HEK293 (cell line): ENCODE measurements around the gene ETNK2.

ENCODE experiments used
- CTCF ChIA-PET: fragments of 350-600 bp; formaldehyde crosslinking; extraction: SDS; loops from one replicate; lab custom pipeline; 2021; ENCODE audit warnings: antibody characterized with exemption; lab: Yijun Ruan, JAX
- POLR2A ChIA-PET: fragments of 300-600 bp; formaldehyde crosslinking; extraction: SDS; loops from one replicate; lab custom pipeline; 2020; ENCODE audit warnings: antibody characterized with exemption, inconsistent platforms; lab: Yijun Ruan, JAX
- H3K27ac ChIP-seq: fragments of 200-500 bp; sonication (Bioruptor generic); 2 replicates; pipeline ENCODE4 v1.5.1; 2014; ENCODE audit warnings: low read depth, low read length, control low read depth, inconsistent platforms; ENCODE audit errors: extremely low read depth
- H3K36me3 ChIP-seq, 2 experiments: fragments of 200-500 bp in 1 of 2; sonication (Bioruptor generic) in 1 of 2; 1 replicate in 1 of 2; 2 replicates in 1 of 2; pipeline ENCODE4 v1.5.1; 2014 to 2017; ENCODE audit warnings: inconsistent platforms in 2 of 2, low read length in 2 of 2; ENCODE audit not compliant: control insufficient read depth in 2 of 2, insufficient read depth in 1 of 2
- H3K4me1 ChIP-seq: fragments of 200-500 bp; sonication (Bioruptor generic); 2 replicates; pipeline ENCODE4 v1.5.1; 2014; ENCODE audit warnings: mild to moderate bottlenecking, low read length, inconsistent platforms; ENCODE audit not compliant: control insufficient read depth, insufficient read depth
- H3K4me3 ChIP-seq: 2 replicates; pipeline ENCODE4 v1.5.1; 2011; ENCODE audit warnings: low read depth, mild to moderate bottlenecking, control low read depth, low read length, moderate library complexity
- H3K9me3 ChIP-seq: fragments of 200-500 bp; sonication (Bioruptor generic); 2 replicates; pipeline ENCODE4 v1.5.1; 2014; ENCODE audit warnings: low read depth, low read length, inconsistent platforms; ENCODE audit not compliant: control insufficient read depth, insufficient read depth
- KLF1 ChIP-seq: fragments of 450-650 bp; formaldehyde crosslinking; IDR thresholded peaks from 2 replicates; pipeline ENCODE4 v1.5.1; 2016; ENCODE audit warnings: missing biosample characterization, missing genetic modification characterization
- OSR2 ChIP-seq: fragments of 450-650 bp; formaldehyde crosslinking; IDR thresholded peaks from 2 replicates; pipeline ENCODE4 v1.5.1; 2016; ENCODE audit warnings: missing biosample characterization, missing genetic modification characterization
- PRDM10 ChIP-seq: fragments of 450-650 bp; formaldehyde crosslinking; IDR thresholded peaks from 2 replicates; pipeline ENCODE4 v1.5.1; 2016; ENCODE audit warnings: missing biosample characterization, missing genetic modification characterization
- SALL2 ChIP-seq: fragments of 450-650 bp; formaldehyde crosslinking; IDR thresholded peaks from 2 replicates; pipeline ENCODE4 v1.5.0; 2017; ENCODE audit warnings: missing biosample characterization, mild to moderate bottlenecking, missing genetic modification characterization, borderline replicate concordance
- SCRT2 ChIP-seq: fragments of 450-650 bp; formaldehyde crosslinking; IDR thresholded peaks from 2 replicates; pipeline ENCODE4 v1.5.1; 2016; ENCODE audit warnings: missing biosample characterization, missing genetic modification characterization
- SETDB1 ChIP-seq: IDR thresholded peaks from one replicate; pipeline ENCODE4 v1.6.1; 2017; ENCODE audit warnings: mild to moderate bottlenecking, low read length, moderate library complexity, mixed read lengths; ENCODE audit not compliant: insufficient read length
- SP2 ChIP-seq: fragments of 450-650 bp; formaldehyde crosslinking; IDR thresholded peaks from 2 replicates; pipeline ENCODE4 v1.5.1; 2016; ENCODE audit warnings: missing biosample characterization, missing genetic modification characterization
- TSHZ1 ChIP-seq: fragments of 450-650 bp; formaldehyde crosslinking; IDR thresholded peaks from 2 replicates; pipeline ENCODE4 v1.5.1; 2016; ENCODE audit warnings: missing biosample characterization, missing genetic modification characterization, borderline replicate concordance
- ZNF184 ChIP-seq: fragments of 450-650 bp; IDR thresholded peaks from 2 replicates; pipeline ENCODE4 v1.5.1; 2018; ENCODE audit warnings: missing biosample characterization, mild to moderate bottlenecking, missing genetic modification characterization
- ZNF202 ChIP-seq: fragments of 450-650 bp; formaldehyde crosslinking; IDR thresholded peaks from 2 replicates; pipeline ENCODE4 v1.5.1; 2016; ENCODE audit warnings: missing biosample characterization, missing genetic modification characterization, borderline replicate concordance
- ZNF404 ChIP-seq: fragments of 450-650 bp; formaldehyde crosslinking; IDR thresholded peaks from 2 replicates; pipeline ENCODE4 v1.5.1; 2017; ENCODE audit warnings: missing biosample characterization, missing genetic modification characterization
- ZNF423 ChIP-seq: fragments of 450-650 bp; formaldehyde crosslinking; IDR thresholded peaks from 2 replicates; pipeline ENCODE4 v1.5.1; 2016; ENCODE audit warnings: missing biosample characterization, missing genetic modification characterization
- ZNF473 ChIP-seq: fragments of 450-650 bp; formaldehyde crosslinking; IDR thresholded peaks from 2 replicates; pipeline ENCODE4 v1.5.1; 2017; ENCODE audit warnings: missing biosample characterization, missing genetic modification characterization
- ZNF501 ChIP-seq: fragments of 450-650 bp; formaldehyde crosslinking; IDR thresholded peaks from 2 replicates; pipeline ENCODE4 v1.5.1; 2016; ENCODE audit warnings: missing biosample characterization, missing genetic modification characterization
- ZNF529 ChIP-seq: fragments of 450-650 bp; formaldehyde crosslinking; IDR thresholded peaks from 2 replicates; pipeline ENCODE4 v1.5.1; 2017; ENCODE audit warnings: missing genetic modification characterization, missing biosample characterization; ENCODE audit not compliant: insufficient replicate concordance
- ZNF600 ChIP-seq: fragments of 450-650 bp; formaldehyde crosslinking; IDR thresholded peaks from 2 replicates; pipeline ENCODE4 v1.5.1; 2016; ENCODE audit warnings: missing biosample characterization, missing genetic modification characterization
- ZNF610 ChIP-seq: fragments of 450-650 bp; formaldehyde crosslinking; IDR thresholded peaks from 2 replicates; pipeline ENCODE4 v1.5.1; 2016; ENCODE audit warnings: missing biosample characterization, missing genetic modification characterization, borderline replicate concordance
- ZNF629 ChIP-seq: fragments of 450-650 bp; formaldehyde crosslinking; IDR thresholded peaks from 2 replicates; pipeline ENCODE4 v1.5.1; 2017; ENCODE audit warnings: missing biosample characterization, missing genetic modification characterization
- ZNF747 ChIP-seq: fragments of 450-650 bp; formaldehyde crosslinking; IDR thresholded peaks from 2 replicates; pipeline ENCODE4 v1.5.1; 2016; ENCODE audit warnings: missing biosample characterization, missing genetic modification characterization
- ZNF777 ChIP-seq: fragments of 450-650 bp; formaldehyde crosslinking; IDR thresholded peaks from 2 replicates; pipeline ENCODE4 v1.5.1; 2017; ENCODE audit warnings: missing biosample characterization, missing genetic modification characterization, borderline replicate concordance
- ZSCAN16 ChIP-seq: fragments of 450-650 bp; formaldehyde crosslinking; IDR thresholded peaks from 2 replicates; pipeline ENCODE4 v1.5.1; 2016; ENCODE audit warnings: missing biosample characterization, missing genetic modification characterization
- TF ChIP-seq, protein P1 (sequence below): fragments of 450-650 bp; formaldehyde crosslinking; IDR thresholded peaks from 2 replicates; pipeline ENCODE4 v1.5.1; 2016; ENCODE audit warnings: missing biosample characterization, missing genetic modification characterization

ETNK2 gene

DNA sequence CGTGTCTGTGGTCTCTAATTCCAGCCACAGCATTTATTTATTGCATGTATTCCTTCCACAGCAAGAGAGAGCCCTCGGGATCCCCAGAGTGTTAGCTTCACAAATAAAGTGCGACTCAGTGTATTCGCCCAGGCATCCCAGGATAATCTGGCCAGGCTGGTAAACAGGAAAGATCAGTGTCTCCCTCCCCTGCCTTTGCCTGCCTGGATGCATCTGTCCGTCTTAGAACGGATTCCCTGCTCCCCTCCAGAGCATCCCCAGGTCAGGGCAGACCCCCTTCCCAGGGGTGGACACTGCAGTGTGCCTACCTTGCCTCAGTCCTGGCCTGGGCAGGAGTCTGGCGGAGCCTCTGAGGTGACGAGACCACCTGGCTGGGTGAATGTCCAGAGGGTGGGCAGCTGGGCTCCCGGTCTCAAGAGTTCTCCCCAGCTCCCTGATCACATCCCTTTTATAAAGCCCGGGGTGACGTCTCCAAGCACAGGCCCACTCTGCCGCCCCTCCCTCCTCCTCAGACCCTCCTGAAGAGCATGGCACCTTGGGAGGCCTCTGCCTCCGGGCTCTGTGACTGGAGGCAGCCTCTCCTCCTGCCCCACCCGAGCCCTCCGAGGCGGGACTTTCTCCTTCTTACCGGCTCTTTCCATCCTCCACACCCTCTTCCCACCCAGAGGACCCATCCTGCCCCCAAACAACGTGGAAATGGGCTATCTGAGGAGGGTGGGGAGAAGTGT, 44.4 kb upstream of the ETNK2 start, which contains the start of gene KISS1:
Gene KISS1 (minus strand): TSS at position 424 of the 728 bp plus-strand sequence. CDS start 3,615 bp downstream, outside the sequence.
- CTCF ChIA-PET, result interaction anchor here (2.0 kb wide), 1 partner anchor 11 kb away, joined by 13 read pairs; no protein-coding TSS in a partner anchor
- Histone ChIP-seq H3K4me1 (no peaks in the 10 kb centered on the region), H3K36me3 (no peaks in the 10 kb centered on the region)
- TF ChIP-seq ZNF202 (tag by site-specific recombination) (no peak), PRDM10 (no peak), ZNF404 (tag by site-specific recombination) (no peak), OSR2 (no peak), SETDB1 (no peak), TSHZ1 (tag by site-specific recombination) (no peak), SP2 (tag by site-specific recombination) (no peak), ZSCAN16 (tag by site-specific recombination) (no peak), SCRT2 (tag by site-specific recombination) (no peak), ZNF501 (tag by site-specific recombination) (no peak)
- TF ChIP-seq, all 188 proteins: peak for 0
- POLR2A ChIA-PET, result no interaction called here
- Histone ChIP-seq H3K9me3 (no peaks in the 10 kb centered on the region), H3K4me3 (no peak within 1 kb of the TSS), H3K27ac (no peak within 1 kb of the TSS)

DNA sequence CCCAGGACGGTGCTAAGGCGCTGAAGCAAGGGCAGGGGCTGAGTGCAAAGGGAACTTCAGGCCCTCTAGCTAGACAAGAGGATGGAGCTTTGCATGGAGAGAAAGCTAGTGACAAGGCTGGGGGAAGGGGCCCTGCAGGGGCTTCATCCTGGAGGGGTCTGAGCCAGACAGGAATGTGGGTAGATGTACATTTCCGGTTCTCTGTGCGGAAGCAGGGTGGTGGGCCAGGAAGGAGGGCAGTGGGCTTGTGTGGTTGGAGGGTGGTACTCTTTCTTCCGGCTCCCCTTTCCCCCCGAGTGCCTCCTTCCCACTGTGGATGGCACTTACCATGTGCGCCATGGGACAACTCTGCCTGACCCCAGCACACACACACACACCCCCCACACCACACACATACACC, 42.9 kb upstream of the ETNK2 start:
- H3K4me3 ChIP-seq, result no peak overlapping the region
- no peak overlapping the region for H3K27ac ChIP-seq
- no peaks in the 10 kb centered on the region for H3K36me3 ChIP-seq
- H3K4me1 ChIP-seq, result no peaks in the 10 kb centered on the region
- ChIA-PET POLR2A (no interaction called here), CTCF (interaction anchor here (1.8 kb wide), 1 partner anchor 12 kb away, joined by 5 read pairs; no protein-coding TSS in a partner anchor)
- TF ChIP-seq ZNF600 (tag by site-specific recombination), result no peak
- no peak for TF ChIP-seq ZNF610 (tag by site-specific recombination)
- no peak for TF ChIP-seq ZNF501 (tag by site-specific recombination)
- TF ChIP-seq ZNF629 (tag by site-specific recombination), result no peak
- no peak for TF ChIP-seq SALL2
- H3K9me3 ChIP-seq, result no peaks in the 10 kb centered on the region

DNA sequence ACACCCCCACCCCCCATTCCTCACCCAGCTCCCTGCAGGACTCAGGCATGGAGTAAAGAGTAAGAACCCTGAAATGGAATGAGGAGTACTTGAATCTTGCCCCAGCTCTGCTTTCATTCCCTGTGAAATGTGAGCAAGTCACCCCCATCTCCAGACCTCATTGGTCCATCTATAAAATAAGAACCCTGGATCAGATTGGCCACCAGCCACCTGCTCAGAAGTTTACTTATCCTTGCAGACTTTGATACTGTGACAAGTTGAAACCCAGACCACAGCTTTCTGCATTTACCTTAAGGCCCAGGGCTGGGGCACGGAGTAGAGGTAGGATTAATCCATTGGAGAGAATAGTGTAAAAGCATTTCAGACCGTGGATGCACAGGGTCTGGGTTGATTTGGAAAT, 42.2 kb upstream of the ETNK2 start:
- H3K4me1 ChIP-seq, result no peaks in the 10 kb centered on the region
- H3K27ac ChIP-seq, result no peak overlapping the region
- POLR2A ChIA-PET, result no interaction called here
- CTCF ChIA-PET, result interaction anchor here (0.6 to 1.8 kb wide), 2 partner anchors 13 to 30 kb away, joined by 3 to 5 read pairs; no protein-coding TSS in a partner anchor
- H3K4me3 ChIP-seq, result no peak overlapping the region
- TF ChIP-seq SCRT2 (tag by site-specific recombination) (no peak), ZNF777 (tag by site-specific recombination) (no peak), ZNF629 (tag by site-specific recombination) (no peak), ZNF473 (no peak), KLF1 (tag by site-specific recombination) (no peak), ZNF529 (no peak), ZNF747 (tag by site-specific recombination) (no peak), ZNF184 (tag by site-specific recombination) (no peak), ZNF202 (tag by site-specific recombination) (no peak), ZNF423 (tag by site-specific recombination) (no peak)
- TF ChIP-seq, protein P1, sequence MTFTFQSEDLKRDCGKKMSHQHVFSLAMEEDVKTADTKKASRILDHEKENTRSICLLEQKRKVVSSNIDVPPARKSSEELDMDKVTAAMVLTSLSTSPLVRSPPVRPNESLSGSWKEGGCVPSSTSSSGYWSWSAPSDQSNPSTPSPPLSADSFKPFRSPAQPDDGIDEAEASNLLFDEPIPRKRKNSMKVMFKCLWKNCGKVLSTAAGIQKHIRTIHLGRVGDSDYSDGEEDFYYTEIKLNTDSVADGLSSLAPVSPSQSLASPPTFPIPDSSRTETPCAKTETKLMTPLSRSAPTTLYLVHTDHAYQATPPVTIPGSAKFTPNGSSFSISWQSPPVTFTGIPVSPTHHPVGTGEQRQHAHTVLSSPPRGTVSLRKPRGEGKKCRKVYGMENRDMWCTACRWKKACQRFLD, result no peak
- H3K9me3 ChIP-seq, result no peaks in the 10 kb centered on the region
- no peaks in the 10 kb centered on the region for H3K36me3 ChIP-seq
